Gastroesophageal sphincter (tissue), 3 donors: ENCODE measurements around the gene BST2.

Experiments used
- CTCF ChIP-seq, 4 experiments: fragments of 200-600 bp in 2 of 4; fragments of 450-650 bp in 2 of 4; sonication (generic) in 1 of 4; IDR thresholded peaks; one replicate each; pipeline ENCODE4 v1.5.1; 2017 to 2019; ENCODE audit warnings: antibody characterized with exemption in 4 of 4, mild to moderate bottlenecking in 2 of 4, moderate library complexity in 2 of 4
- POLR2A ChIP-seq, 2 donors: fragments of 450-650 bp; IDR thresholded peaks; one replicate each; pipeline ENCODE4 v1.6.1; 2017; ENCODE audit warnings: antibody characterized with exemption in 2 of 2, mild to moderate bottlenecking in 2 of 2, moderate library complexity in 1 of 2

GRCh38 chr19:17454576-17455071 is 49.2 kb upstream of the BST2 start:
- no peak for TF ChIP-seq POLR2A (IDR thresholded peaks at IDR 0.05)
- no peak for TF ChIP-seq CTCF (IDR thresholded peaks at IDR 0.05)
